SK-N-SH (cell line): Measurements from ENCODE around the gene TBC1D2B. TPM values are rescaled to one million over a fixed set of nuclear protein-coding genes. Genes with fewer than 3 reads are reported as not detected.

Experiments
- CTCF ChIA-PET: fragments of 300-600, 350-600 bp; formaldehyde crosslinking; extraction: SDS; loops from one replicate; lab custom pipeline; 2021; lab: Yijun Ruan, JAX
- POLR2A ChIA-PET: fragments of 350-600 bp; sonication (Branson Sonifier 250); formaldehyde crosslinking; extraction: SDS; loops from one replicate; lab custom pipeline; 2020; ENCODE audit warnings: antibody characterized with exemption, inconsistent platforms; lab: Yijun Ruan, JAX
- DNase-seq: peaks from one replicate; pipeline ENCODE4 v3.0.0; 2012
- H2AFZ ChIP-seq: fragments of 200-600 bp; sonication (generic); 2 replicates; pipeline ENCODE4 v1.8.1; 2016; ENCODE audit warnings: antibody characterized with exemption, mild to moderate bottlenecking, low read depth
- H3F3A ChIP-seq: fragments of 200-600 bp; sonication (generic); replicated peaks from 2 replicates; pipeline ENCODE3; 2016; ENCODE audit warnings: antibody characterized with exemption, mild to moderate bottlenecking; ENCODE audit not compliant: insufficient read depth
- H3K27ac ChIP-seq, 2 experiments: fragments of 200-500 bp in 1 of 2; fragments of 200-600 bp in 1 of 2; sonication (Bioruptor generic) in 1 of 2; sonication (generic), shearing (Covaris generic) in 1 of 2; 2 replicates each; pipeline versions ENCODE4 v1.5.1 to v1.6.1; 2014 to 2016; ENCODE audit warnings: low read depth in 2 of 2, inconsistent platforms in 1 of 2, low read length in 1 of 2, mild to moderate bottlenecking in 1 of 2, mixed read lengths in 1 of 2
- H3K27me3 ChIP-seq: fragments of 200-600 bp; sonication (generic), shearing (Covaris generic); 2 replicates; pipeline ENCODE4 v1.6.1; 2016; ENCODE audit warnings: mixed run types; ENCODE audit not compliant: insufficient read depth
- H3K36me3 ChIP-seq, 2 experiments: fragments of 200-500 bp in 1 of 2; fragments of 200-600 bp in 1 of 2; sonication (Bioruptor generic) in 1 of 2; sonication (generic) in 1 of 2; replicated peaks in 1 of 2; 2 replicates each; pipeline versions ENCODE3 to v1.5.1; 2014 to 2016; ENCODE audit warnings: low read length in 1 of 2, mild to moderate bottlenecking in 1 of 2; ENCODE audit not compliant: insufficient read depth in 2 of 2, control insufficient read depth in 1 of 2
- H3K4me1 ChIP-seq, 2 experiments: fragments of 200-500 bp in 1 of 2; fragments of 200-600 bp in 1 of 2; sonication (Bioruptor generic) in 1 of 2; sonication (generic), shearing (Covaris generic) in 1 of 2; 2 replicates each; pipeline versions ENCODE4 v1.5.1 to v1.6.1; 2014 to 2016; ENCODE audit warnings: low read depth in 1 of 2, low read length in 1 of 2, mixed run types in 1 of 2; ENCODE audit not compliant: insufficient read depth in 2 of 2, control insufficient read depth in 1 of 2
- H3K4me2 ChIP-seq: fragments of 200-600 bp; sonication (generic), shearing (Covaris generic); 2 replicates; pipeline ENCODE4 v1.6.1; 2017; ENCODE audit warnings: mixed run types
- H3K4me3 ChIP-seq, 2 experiments: fragments of 200-500 bp in 1 of 2; fragments of 200-600 bp in 1 of 2; sonication (Bioruptor generic) in 1 of 2; sonication (generic), shearing (Covaris generic) in 1 of 2; 2 replicates each; pipeline versions ENCODE4 v1.5.1 to v1.8.1; 2014 to 2016; ENCODE audit warnings: low read depth in 2 of 2, inconsistent platforms in 1 of 2, low read length in 1 of 2, mild to moderate bottlenecking in 1 of 2, mixed read lengths in 1 of 2, moderate library complexity in 1 of 2
- H3K79me2 ChIP-seq: fragments of 200-600 bp; sonication (generic); 2 replicates; pipeline ENCODE4 v1.8.1; 2017; ENCODE audit warnings: mild to moderate bottlenecking; ENCODE audit not compliant: insufficient read depth
- H3K9ac ChIP-seq: fragments of 200-600 bp; sonication (generic); 2 replicates; pipeline ENCODE4 v1.6.1; 2017; ENCODE audit warnings: mixed run types
- H3K9me2 ChIP-seq: fragments of 200-600 bp; sonication (generic); 2 replicates; pipeline ENCODE4 v1.6.1; 2017; ENCODE audit warnings: mixed run types
- H3K9me3 ChIP-seq: fragments of 200-600 bp; sonication (generic); 2 replicates; pipeline ENCODE4 v1.6.1; 2017; ENCODE audit warnings: mixed run types, mild to moderate bottlenecking, moderate library complexity
- H4K20me1 ChIP-seq: fragments of 200-600 bp; sonication (generic); 2 replicates; pipeline ENCODE4 v1.6.1; 2017; ENCODE audit warnings: mild to moderate bottlenecking, mixed run types; ENCODE audit not compliant: insufficient read depth
- CHD2 ChIP-seq: fragments of 150-350 bp; IDR thresholded peaks from 2 replicates; pipeline ENCODE4 v1.6.1; 2018; ENCODE audit warnings: low read length; ENCODE audit not compliant: partially characterized antibody
- EZH2phosphoT487 ChIP-seq: fragments of 200-600 bp; sonication (generic); IDR thresholded peaks from 2 replicates; pipeline ENCODE4 v1.6.1; 2017; ENCODE audit warnings: low read depth, mixed run types, mild to moderate bottlenecking, antibody characterized with exemption, moderate library complexity, borderline replicate concordance
- GATA2 ChIP-seq: sonication (generic); formaldehyde crosslinking; IDR thresholded peaks from 2 replicates; pipeline ENCODE4 v1.5.0; 2020; ENCODE audit warnings: mild to moderate bottlenecking, missing genetic modification reagents
- JUND ChIP-seq: IDR thresholded peaks from 2 replicates; pipeline ENCODE4 v1.4.0; 2012
- MEF2A ChIP-seq: IDR thresholded peaks from 2 replicates; pipeline ENCODE4 v1.4.0; 2012; ENCODE audit warnings: low read depth, borderline replicate concordance
- RAD21 ChIP-seq: IDR thresholded peaks from 2 replicates; pipeline ENCODE4 v1.6.1; 2012; ENCODE audit warnings: mild to moderate bottlenecking, low read length
- RCOR1 ChIP-seq: fragments of 150-350 bp; IDR thresholded peaks from 2 replicates; pipeline ENCODE4 v1.6.1; 2017; ENCODE audit warnings: antibody characterized with exemption, low read length
- WGBS: methylation state at CpG from one replicate; pipeline ENCODE4 v1.1.6; 2017; ENCODE audit warnings: low lambda C conversion rate; 5-methylcytosine and 5-hydroxymethylcytosine counted together
- polyA plus RNA-seq, 3 experiments: library from polyadenylated mRNA; depleted of rRNA; stranded (reverse); fragments of >200 nt; gene quantifications; 2 replicates each; pipeline ENCODE4 v1.2.3, GENCODE V29; 2012
- TF ChIP-seq, protein P1 (sequence below): IDR thresholded peaks from 2 replicates; pipeline ENCODE4 v1.6.1; 2012; ENCODE audit warnings: mild to moderate bottlenecking, low read depth, low read length, moderate library complexity
- TF ChIP-seq, protein P2 (sequence below): fragments of 150-350 bp; IDR thresholded peaks from 2 replicates; pipeline ENCODE4 v1.6.1; 2017; ENCODE audit warnings: antibody characterized with exemption, low read length, low read depth, borderline replicate concordance
- TF ChIP-seq, protein P3 (sequence below): IDR thresholded peaks from 2 replicates; pipeline ENCODE4; 2012

Gene TBC1D2B
- polyA plus RNA-seq, 1 of the 3 experiments (the other 2 are of a cell fraction), result 19.0 TPM

GRCh38 chr15:78016860-78017259, 60.7 kb downstream of the TBC1D2B start:
- Histone ChIP-seq H3F3A (no peaks in the 10 kb centered on the region), H3K36me3 (peaks cover 17 to 46% of the 10 kb centered on the region in 2 experiments), H4K20me1 (no peaks in the 10 kb centered on the region), H3K9me3 (no peaks in the 10 kb centered on the region), H3K9me2 (no peaks in the 10 kb centered on the region), H3K79me2 (no peaks in the 10 kb centered on the region), H3K9ac (no peak overlapping the region), H2AFZ (no peak overlapping the region), H3K27me3 (no peaks in the 10 kb centered on the region), H3K4me2 (no peak overlapping the region), H3K27ac (no peak overlapping the region; a peak in 1 of 4 replicates), H3K4me3 (no peak overlapping the region), H3K4me1 (peaks cover 0 to 14% of the 10 kb centered on the region in 2 experiments; a peak in 2 of 4 replicates)
- ChIA-PET CTCF (interaction anchor here (0.9 to 2.9 kb wide), 4 partner anchors 12 to 92 kb away, joined by 4 to 12 read pairs (median 7); no protein-coding TSS in a partner anchor), POLR2A (interaction anchor here (0.8 kb wide), 1 partner anchor 23 kb away, joined by 3 read pairs; no protein-coding TSS in a partner anchor)
- 13% methylated on average over 1 of the region's 1 CpG for WGBS
- DNase-seq, result peak; percentile 63
- TF ChIP-seq GATA2 (CRISPR knock-in tag) (peak; percentile 73), RCOR1 (0 out of 2 replicates have a peak, but pooled peaks have one; percentile 40), RAD21 (no peak), MEF2A (no peak), CHD2 (peak; percentile 19), EZH2phosphoT487 (no peak), JUND (no peak)
- TF ChIP-seq, protein P1, sequence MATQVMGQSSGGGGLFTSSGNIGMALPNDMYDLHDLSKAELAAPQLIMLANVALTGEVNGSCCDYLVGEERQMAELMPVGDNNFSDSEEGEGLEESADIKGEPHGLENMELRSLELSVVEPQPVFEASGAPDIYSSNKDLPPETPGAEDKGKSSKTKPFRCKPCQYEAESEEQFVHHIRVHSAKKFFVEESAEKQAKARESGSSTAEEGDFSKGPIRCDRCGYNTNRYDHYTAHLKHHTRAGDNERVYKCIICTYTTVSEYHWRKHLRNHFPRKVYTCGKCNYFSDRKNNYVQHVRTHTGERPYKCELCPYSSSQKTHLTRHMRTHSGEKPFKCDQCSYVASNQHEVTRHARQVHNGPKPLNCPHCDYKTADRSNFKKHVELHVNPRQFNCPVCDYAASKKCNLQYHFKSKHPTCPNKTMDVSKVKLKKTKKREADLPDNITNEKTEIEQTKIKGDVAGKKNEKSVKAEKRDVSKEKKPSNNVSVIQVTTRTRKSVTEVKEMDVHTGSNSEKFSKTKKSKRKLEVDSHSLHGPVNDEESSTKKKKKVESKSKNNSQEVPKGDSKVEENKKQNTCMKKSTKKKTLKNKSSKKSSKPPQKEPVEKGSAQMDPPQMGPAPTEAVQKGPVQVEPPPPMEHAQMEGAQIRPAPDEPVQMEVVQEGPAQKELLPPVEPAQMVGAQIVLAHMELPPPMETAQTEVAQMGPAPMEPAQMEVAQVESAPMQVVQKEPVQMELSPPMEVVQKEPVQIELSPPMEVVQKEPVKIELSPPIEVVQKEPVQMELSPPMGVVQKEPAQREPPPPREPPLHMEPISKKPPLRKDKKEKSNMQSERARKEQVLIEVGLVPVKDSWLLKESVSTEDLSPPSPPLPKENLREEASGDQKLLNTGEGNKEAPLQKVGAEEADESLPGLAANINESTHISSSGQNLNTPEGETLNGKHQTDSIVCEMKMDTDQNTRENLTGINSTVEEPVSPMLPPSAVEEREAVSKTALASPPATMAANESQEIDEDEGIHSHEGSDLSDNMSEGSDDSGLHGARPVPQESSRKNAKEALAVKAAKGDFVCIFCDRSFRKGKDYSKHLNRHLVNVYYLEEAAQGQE, result no peak
- TF ChIP-seq, protein P2, sequence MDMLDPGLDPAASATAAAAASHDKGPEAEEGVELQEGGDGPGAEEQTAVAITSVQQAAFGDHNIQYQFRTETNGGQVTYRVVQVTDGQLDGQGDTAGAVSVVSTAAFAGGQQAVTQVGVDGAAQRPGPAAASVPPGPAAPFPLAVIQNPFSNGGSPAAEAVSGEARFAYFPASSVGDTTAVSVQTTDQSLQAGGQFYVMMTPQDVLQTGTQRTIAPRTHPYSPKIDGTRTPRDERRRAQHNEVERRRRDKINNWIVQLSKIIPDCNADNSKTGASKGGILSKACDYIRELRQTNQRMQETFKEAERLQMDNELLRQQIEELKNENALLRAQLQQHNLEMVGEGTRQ, result no peak
- TF ChIP-seq, protein P3, sequence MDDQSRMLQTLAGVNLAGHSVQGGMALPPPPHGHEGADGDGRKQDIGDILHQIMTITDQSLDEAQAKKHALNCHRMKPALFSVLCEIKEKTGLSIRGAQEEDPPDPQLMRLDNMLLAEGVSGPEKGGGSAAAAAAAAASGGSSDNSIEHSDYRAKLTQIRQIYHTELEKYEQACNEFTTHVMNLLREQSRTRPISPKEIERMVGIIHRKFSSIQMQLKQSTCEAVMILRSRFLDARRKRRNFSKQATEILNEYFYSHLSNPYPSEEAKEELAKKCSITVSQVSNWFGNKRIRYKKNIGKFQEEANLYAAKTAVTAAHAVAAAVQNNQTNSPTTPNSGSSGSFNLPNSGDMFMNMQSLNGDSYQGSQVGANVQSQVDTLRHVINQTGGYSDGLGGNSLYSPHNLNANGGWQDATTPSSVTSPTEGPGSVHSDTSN, result no peak

DNA sequence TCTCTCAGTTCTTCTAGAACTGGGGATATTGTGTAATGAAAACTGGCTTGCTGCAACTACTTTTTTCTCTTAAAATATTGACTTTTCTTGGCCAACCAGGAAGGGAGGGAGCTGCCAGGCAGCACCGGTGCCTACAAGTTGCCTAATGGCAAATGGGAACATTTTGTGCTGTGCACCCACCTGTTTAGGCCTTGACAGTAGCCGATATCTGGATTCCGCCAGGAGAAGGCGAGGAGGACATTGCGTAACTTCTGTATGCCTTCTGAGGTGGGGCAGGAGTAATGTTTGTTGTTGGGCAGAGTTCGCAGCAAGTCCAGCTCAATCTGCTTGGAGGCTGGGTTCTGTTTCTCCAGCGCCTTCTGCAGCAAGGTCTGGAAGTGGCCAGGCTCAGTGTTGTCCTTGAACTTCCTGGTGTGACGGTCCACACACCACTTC, 64.9 kb downstream of the TBC1D2B start:
- Histone ChIP-seq H3F3A (no peaks in the 10 kb centered on the region), H4K20me1 (peaks cover 11% of the 10 kb centered on the region), H3K4me3 (no peak overlapping the region), H3K4me2 (no peak overlapping the region), H2AFZ (no peak overlapping the region), H3K9me3 (no peaks in the 10 kb centered on the region), H3K9me2 (no peaks in the 10 kb centered on the region), H3K27me3 (no peaks in the 10 kb centered on the region), H3K4me1 (peaks cover 8 to 24% of the 10 kb centered on the region in 2 experiments; a peak in 3 of 4 replicates), H3K27ac (no peak overlapping the region), H3K9ac (no peak overlapping the region), H3K36me3 (peaks cover 27 to 45% of the 10 kb centered on the region in 2 experiments)
- POLR2A ChIA-PET, result no interaction called here
- CTCF ChIA-PET, result interaction anchor here (0.9 kb wide), 1 partner anchor 55 kb away, joined by 3 read pairs; no protein-coding TSS in a partner anchor
- 81% methylated on average over 8 of the region's 8 CpGs for WGBS
- no peak for DNase-seq
- TF ChIP-seq, protein P1, result no peak
- TF ChIP-seq, all 33 proteins: peak for 0
- H3K79me2 ChIP-seq, result 0 out of 2 replicates have a peak, but pooled peaks cover 3% of the 10 kb centered on the region
